Upper lobe of left lung (tissue), 4 donors: ENCODE measurements around the gene ADIPOR1.

Source experiments
- EP300 ChIP-seq, 4 donors: sonication (generic); formaldehyde crosslinking; IDR thresholded peaks; one replicate each; pipeline ENCODE4 v1.5.1; 2017; ENCODE audit warnings: antibody characterized with exemption in 4 of 4, control low read depth in 2 of 4
- POLR2A ChIP-seq, 4 donors: fragments of 450-650 bp; IDR thresholded peaks; one replicate each; pipeline ENCODE4 v1.5.1; 2016 to 2017; ENCODE audit warnings: antibody characterized with exemption in 4 of 4, mild to moderate bottlenecking in 2 of 4
- POLR2AphosphoS5 ChIP-seq, 2 donors: sonication (generic); formaldehyde crosslinking; IDR thresholded peaks; one replicate each; pipeline ENCODE4 v1.5.1; 2017; ENCODE audit warnings: antibody characterized with exemption in 2 of 2
- TF ChIP-seq, protein P1 (sequence below), 6 experiments: fragments of 450-650 bp in 4 of 6; fragments of 200-600 bp in 2 of 6; sonication (generic) in 2 of 6; IDR thresholded peaks; one replicate each; pipeline ENCODE4 v1.5.1; 2016 to 2019; ENCODE audit warnings: antibody characterized with exemption in 6 of 6

DNA sequence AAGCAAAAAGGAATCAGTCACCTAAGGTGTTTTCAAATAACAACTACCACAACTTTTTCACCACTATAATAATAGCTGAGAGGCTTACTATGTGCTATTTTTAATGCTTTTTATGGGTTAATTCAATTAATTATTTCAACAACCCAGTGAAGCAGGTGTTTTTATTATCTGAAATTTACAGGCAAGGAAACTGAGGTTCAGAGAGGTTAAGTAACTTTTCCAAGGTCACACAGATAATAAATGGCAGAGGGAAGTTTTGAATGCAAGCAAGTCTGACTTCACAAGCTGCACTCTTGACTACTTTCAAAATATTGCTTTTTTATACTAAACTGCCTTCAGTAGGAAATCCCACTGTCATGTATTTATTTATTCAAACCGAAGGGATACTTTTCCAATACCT is 44.8 kb upstream of the ADIPOR1 start:
- TF ChIP-seq EP300 (IDR thresholded peaks at IDR 0.05) (no peak), POLR2AphosphoS5 (IDR thresholded peaks at IDR 0.05) (no peak), POLR2A (IDR thresholded peaks at IDR 0.05) (no peak)
- TF ChIP-seq, protein P1, sequence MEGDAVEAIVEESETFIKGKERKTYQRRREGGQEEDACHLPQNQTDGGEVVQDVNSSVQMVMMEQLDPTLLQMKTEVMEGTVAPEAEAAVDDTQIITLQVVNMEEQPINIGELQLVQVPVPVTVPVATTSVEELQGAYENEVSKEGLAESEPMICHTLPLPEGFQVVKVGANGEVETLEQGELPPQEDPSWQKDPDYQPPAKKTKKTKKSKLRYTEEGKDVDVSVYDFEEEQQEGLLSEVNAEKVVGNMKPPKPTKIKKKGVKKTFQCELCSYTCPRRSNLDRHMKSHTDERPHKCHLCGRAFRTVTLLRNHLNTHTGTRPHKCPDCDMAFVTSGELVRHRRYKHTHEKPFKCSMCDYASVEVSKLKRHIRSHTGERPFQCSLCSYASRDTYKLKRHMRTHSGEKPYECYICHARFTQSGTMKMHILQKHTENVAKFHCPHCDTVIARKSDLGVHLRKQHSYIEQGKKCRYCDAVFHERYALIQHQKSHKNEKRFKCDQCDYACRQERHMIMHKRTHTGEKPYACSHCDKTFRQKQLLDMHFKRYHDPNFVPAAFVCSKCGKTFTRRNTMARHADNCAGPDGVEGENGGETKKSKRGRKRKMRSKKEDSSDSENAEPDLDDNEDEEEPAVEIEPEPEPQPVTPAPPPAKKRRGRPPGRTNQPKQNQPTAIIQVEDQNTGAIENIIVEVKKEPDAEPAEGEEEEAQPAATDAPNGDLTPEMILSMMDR (IDR thresholded peaks at IDR 0.05): no peak
